ENCODE data around the gene LRRC32. TPM values are rescaled to one million over a fixed set of nuclear protein-coding genes. Genes with fewer than 3 reads are reported as not detected.

The LRRC32 gene
- total and polyA plus RNA-seq, 4 donors, result 38.3 to 159 (median 85.2) TPM

DNA sequence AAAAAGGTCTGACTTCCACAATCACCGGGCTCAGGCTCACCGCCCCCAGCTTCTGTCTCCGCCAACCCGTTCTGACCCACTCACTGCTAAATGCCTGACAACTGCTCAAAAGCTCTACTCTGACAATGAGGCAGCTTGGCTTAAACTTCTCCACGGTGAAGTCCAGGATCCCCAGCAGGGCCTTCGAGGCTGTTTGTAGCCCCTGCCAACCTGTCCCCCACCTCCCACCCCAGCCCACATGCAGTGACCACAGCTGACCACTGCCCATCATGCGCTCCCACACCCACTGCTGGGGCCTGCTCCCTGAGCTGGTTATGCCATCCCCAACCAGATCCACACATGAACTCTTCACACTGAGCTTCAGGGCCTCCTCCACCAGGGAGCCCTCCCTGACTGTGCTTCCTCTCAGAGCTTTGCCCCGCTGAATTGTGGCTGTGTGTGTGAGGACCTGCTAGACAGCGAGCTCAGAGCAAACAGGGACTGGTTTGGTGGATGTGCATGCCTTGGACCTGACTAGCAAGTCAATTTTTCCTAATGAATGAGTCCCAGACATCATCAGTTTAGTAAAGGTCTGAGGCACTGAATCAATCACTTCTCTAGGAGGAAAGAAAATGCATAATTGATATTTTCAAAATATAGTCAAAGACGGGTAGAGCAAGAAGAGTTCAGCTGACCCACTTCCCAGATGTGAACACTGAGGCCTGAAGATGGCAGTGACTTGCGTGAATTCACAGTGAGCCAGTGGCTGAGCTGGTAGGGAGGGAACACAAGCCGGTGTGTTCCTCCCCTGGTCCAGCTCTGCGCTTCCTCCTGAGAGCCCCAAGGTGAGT, 7.7 kb downstream of the LRRC32 start:
- H3K9me3 ChIP-seq (ENCODE audit: control insufficient read depth in 4 of 4, insufficient read depth in 3 of 4, low read length in 3 of 4), result no peaks in the 10 kb centered on the region
- no peak overlapping the region for H3K9ac ChIP-seq (ENCODE audit: insufficient read depth in 1 of 2, low read length in 2 of 2)
- WGBS, 2 donors, result 87 to 91% methylated on average over 13 of the region's 13 CpGs
- H3K4me3 ChIP-seq, result no peak overlapping the region
- H3K4me1 ChIP-seq (ENCODE audit: control insufficient read depth in 5 of 5, insufficient read depth in 5 of 5, low read length in 5 of 5), result peaks cover 0 to 17% (median 5%) of the 10 kb centered on the region in 5 donors
- DNase-seq, result no peak
- peaks cover 0 to 21% (median 0%) of the 10 kb centered on the region in 4 donors for H3K36me3 ChIP-seq (ENCODE audit: control insufficient read depth in 4 of 4, insufficient read depth in 4 of 4, low read length in 4 of 4)
- TF ChIP-seq, protein P1, sequence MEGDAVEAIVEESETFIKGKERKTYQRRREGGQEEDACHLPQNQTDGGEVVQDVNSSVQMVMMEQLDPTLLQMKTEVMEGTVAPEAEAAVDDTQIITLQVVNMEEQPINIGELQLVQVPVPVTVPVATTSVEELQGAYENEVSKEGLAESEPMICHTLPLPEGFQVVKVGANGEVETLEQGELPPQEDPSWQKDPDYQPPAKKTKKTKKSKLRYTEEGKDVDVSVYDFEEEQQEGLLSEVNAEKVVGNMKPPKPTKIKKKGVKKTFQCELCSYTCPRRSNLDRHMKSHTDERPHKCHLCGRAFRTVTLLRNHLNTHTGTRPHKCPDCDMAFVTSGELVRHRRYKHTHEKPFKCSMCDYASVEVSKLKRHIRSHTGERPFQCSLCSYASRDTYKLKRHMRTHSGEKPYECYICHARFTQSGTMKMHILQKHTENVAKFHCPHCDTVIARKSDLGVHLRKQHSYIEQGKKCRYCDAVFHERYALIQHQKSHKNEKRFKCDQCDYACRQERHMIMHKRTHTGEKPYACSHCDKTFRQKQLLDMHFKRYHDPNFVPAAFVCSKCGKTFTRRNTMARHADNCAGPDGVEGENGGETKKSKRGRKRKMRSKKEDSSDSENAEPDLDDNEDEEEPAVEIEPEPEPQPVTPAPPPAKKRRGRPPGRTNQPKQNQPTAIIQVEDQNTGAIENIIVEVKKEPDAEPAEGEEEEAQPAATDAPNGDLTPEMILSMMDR (IDR thresholded peaks at IDR 0.05; ENCODE audit: control extremely low read depth, extremely low read depth), result no peak
- no peaks in the 10 kb centered on the region for H3K27me3 ChIP-seq (ENCODE audit: control insufficient read depth in 3 of 3, insufficient read depth in 3 of 3, low read length in 2 of 3)
- ATAC-seq (ENCODE audit: insufficient read depth, low FRiP score), result no peak
- no peak overlapping the region for H3K27ac ChIP-seq (ENCODE audit: low read depth in 1 of 2, low read length in 1 of 2)

DNA sequence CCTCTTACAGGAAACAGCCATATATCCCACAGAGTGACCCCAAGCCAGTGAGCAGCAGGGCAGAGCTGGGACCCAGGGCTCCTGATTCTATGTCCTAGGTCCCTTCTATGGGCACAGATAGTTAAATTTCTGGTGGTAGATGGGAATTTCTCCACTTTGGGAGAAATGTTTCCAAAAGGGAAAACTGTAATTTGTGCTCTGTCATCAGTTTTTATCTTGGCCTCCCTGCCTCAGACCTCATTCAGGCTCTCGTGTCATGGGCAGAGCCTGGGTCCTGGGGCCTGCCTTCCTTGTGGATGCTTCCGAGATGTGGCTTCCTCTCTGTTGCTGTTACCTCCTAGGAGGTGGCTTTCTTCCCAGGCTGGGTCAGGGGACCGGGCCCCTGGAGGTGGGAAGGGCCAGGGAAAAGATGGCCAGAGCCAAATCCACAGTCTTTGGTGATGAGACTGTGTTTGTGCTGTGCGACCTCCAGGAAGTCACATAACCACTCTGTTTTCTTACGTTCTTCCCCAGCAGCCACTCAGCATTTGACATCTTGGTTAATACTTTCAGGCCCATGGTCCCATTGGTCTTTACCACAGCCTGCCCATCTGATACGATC, 8.6 kb downstream of the LRRC32 start:
- H3K36me3 ChIP-seq (ENCODE audit: control insufficient read depth in 4 of 4, insufficient read depth in 4 of 4, low read length in 4 of 4), result peaks cover 0 to 30% (median 0%) of the 10 kb centered on the region in 4 donors
- DNase-seq (no peak), ATAC-seq (ENCODE audit: insufficient read depth, low FRiP score) (no peak)
- H3K27me3 ChIP-seq (ENCODE audit: control insufficient read depth in 3 of 3, insufficient read depth in 3 of 3, low read length in 2 of 3), result no peaks in the 10 kb centered on the region
- no peaks in the 10 kb centered on the region for H3K9me3 ChIP-seq (ENCODE audit: control insufficient read depth in 4 of 4, insufficient read depth in 3 of 4, low read length in 3 of 4)
- peaks cover 0 to 23% (median 7%) of the 10 kb centered on the region in 5 donors for H3K4me1 ChIP-seq (ENCODE audit: control insufficient read depth in 5 of 5, insufficient read depth in 5 of 5, low read length in 5 of 5)
- TF ChIP-seq, protein P1 (IDR thresholded peaks at IDR 0.05; ENCODE audit: control extremely low read depth, extremely low read depth), result no peak
- no peak overlapping the region for H3K27ac ChIP-seq (ENCODE audit: low read depth in 1 of 2, low read length in 1 of 2)
- H3K9ac ChIP-seq (ENCODE audit: insufficient read depth in 1 of 2, low read length in 2 of 2), result peak overlapping the region in 1 of 2 donors; percentile 44
- no peak overlapping the region for H3K4me3 ChIP-seq
- WGBS, 2 donors, result 78 to 94% methylated on average over 6 of the region's 6 CpGs

DNA sequence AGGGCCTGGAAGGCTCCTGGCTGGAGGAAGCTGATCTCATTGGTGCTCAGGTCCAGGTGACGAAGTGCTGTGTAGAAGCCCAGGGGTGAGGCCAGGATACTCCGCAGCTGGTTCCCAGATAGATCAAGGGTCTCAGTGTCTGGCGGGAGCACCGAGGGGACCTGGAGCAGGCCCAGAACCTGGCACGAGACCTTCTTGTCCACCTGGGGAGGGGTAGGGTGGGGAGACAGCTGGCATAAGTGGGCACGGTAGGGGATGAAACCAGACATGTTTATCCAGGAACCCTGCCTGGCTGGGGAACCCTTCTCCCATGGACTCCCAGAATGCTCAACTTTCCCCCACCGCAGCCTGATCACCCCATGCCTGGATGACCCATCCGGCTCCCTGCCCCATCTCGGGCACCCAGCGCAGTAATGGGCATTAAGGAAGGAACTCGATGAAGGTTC, 9.2 kb downstream of the LRRC32 start:
- Histone ChIP-seq H3K27me3 (ENCODE audit: control insufficient read depth in 3 of 3, insufficient read depth in 3 of 3, low read length in 2 of 3) (no peaks in the 10 kb centered on the region), H3K27ac (ENCODE audit: low read depth in 1 of 2, low read length in 1 of 2) (no peak overlapping the region), H3K9me3 (ENCODE audit: control insufficient read depth in 4 of 4, insufficient read depth in 3 of 4, low read length in 3 of 4) (no peaks in the 10 kb centered on the region), H3K4me1 (ENCODE audit: control insufficient read depth in 5 of 5, insufficient read depth in 5 of 5, low read length in 5 of 5) (peaks cover 0 to 24% (median 10%) of the 10 kb centered on the region in 5 donors), H3K9ac (ENCODE audit: insufficient read depth in 1 of 2, low read length in 2 of 2) (no peak overlapping the region), H3K36me3 (ENCODE audit: control insufficient read depth in 4 of 4, insufficient read depth in 4 of 4, low read length in 4 of 4) (peaks cover 0 to 30% (median 0%) of the 10 kb centered on the region in 4 donors), H3K4me3 (no peak overlapping the region)
- ATAC-seq (ENCODE audit: insufficient read depth, low FRiP score), result no peak
- DNase-seq, result no peak
- TF ChIP-seq, protein P1 (IDR thresholded peaks at IDR 0.05; ENCODE audit: control extremely low read depth, extremely low read depth), result no peak
- WGBS, 2 donors, result 91 to 99% methylated on average over 11 of the region's 11 CpGs
